Neural crest cell (in vitro differentiated cells): Measurements from ENCODE around the gene MGST2. TPM values are rescaled to one million over a fixed set of nuclear protein-coding genes. Genes with fewer than 3 reads are reported as not detected.

Source experiments
- DNase-seq: peaks from one replicate; pipeline ENCODE4 v3.0.0; 2021; ENCODE audit warnings: low read depth, mixed read lengths, low spot score
- H3K27ac Mint-ChIP-seq: one replicate; pipeline ENCODE4 v1.8.0; 2021; ENCODE audit warnings: mild to moderate bottlenecking, mixed read lengths; ENCODE audit not compliant: unreplicated experiment
- H3K27me3 Mint-ChIP-seq: 2 replicates; pipeline ENCODE4 v1.8.0; 2021; ENCODE audit warnings: low read depth, mild to moderate bottlenecking, mixed read lengths
- H3K36me3 Mint-ChIP-seq: 2 replicates; pipeline ENCODE4 v1.8.0; 2021; ENCODE audit warnings: low read depth, mild to moderate bottlenecking, mixed read lengths
- H3K4me1 Mint-ChIP-seq: 2 replicates; pipeline ENCODE4 v1.8.0; 2021; ENCODE audit warnings: mixed read lengths
- H3K4me3 Mint-ChIP-seq: one replicate; pipeline ENCODE4 v1.8.0; 2021; ENCODE audit warnings: mild to moderate bottlenecking, mixed read lengths
- H3K9me3 Mint-ChIP-seq: 2 replicates; pipeline ENCODE4 v1.8.0; 2021; ENCODE audit warnings: mixed read lengths
- total RNA-seq: library from RNA; stranded (reverse); gene quantifications from 2 replicates; pipeline ENCODE4 v1.2.1, GENCODE V29; 2021
- TF ChIP-seq, protein P1 (sequence below): fragments of 200-600 bp; sonication (generic); conservative IDR thresholded peaks from 2 replicates; pipeline ENCODE4 v1.5.0; 2021; ENCODE audit warnings: antibody characterized with exemption, mild to moderate bottlenecking

MGST2 gene
- total RNA-seq, 1 donor from 2014 or later: 15.3 TPM

DNA sequence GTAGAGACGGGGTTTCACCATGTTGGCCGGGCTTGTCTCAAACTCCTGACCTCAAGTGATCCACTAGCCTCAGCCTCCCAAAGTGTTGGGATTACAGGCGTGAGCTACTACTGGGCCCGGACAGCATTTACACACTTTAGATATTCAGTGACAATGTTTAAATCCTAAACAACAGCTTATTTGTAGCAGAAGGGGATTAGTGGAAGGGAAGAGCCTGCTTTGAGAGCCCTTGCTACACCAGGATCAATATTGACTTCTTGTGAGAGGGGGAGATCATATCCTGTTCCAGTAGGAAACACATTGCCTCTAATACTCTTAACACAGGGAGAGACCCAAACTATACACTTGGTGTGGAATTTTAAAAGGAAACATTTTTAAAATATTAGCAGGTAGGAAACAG is 7.1 kb downstream of the MGST2 start:
- TF ChIP-seq, protein P1, sequence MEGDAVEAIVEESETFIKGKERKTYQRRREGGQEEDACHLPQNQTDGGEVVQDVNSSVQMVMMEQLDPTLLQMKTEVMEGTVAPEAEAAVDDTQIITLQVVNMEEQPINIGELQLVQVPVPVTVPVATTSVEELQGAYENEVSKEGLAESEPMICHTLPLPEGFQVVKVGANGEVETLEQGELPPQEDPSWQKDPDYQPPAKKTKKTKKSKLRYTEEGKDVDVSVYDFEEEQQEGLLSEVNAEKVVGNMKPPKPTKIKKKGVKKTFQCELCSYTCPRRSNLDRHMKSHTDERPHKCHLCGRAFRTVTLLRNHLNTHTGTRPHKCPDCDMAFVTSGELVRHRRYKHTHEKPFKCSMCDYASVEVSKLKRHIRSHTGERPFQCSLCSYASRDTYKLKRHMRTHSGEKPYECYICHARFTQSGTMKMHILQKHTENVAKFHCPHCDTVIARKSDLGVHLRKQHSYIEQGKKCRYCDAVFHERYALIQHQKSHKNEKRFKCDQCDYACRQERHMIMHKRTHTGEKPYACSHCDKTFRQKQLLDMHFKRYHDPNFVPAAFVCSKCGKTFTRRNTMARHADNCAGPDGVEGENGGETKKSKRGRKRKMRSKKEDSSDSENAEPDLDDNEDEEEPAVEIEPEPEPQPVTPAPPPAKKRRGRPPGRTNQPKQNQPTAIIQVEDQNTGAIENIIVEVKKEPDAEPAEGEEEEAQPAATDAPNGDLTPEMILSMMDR: no peak
- no peaks in the 10 kb centered on the region for H3K4me1 Mint-ChIP-seq
- H3K27ac Mint-ChIP-seq: no peak overlapping the region
- H3K4me3 Mint-ChIP-seq: no peak overlapping the region
- DNase-seq: no peak
- peaks cover 3% of the 10 kb centered on the region for H3K36me3 Mint-ChIP-seq
- no peaks in the 10 kb centered on the region for H3K9me3 Mint-ChIP-seq
- no peaks in the 10 kb centered on the region for H3K27me3 Mint-ChIP-seq

DNA sequence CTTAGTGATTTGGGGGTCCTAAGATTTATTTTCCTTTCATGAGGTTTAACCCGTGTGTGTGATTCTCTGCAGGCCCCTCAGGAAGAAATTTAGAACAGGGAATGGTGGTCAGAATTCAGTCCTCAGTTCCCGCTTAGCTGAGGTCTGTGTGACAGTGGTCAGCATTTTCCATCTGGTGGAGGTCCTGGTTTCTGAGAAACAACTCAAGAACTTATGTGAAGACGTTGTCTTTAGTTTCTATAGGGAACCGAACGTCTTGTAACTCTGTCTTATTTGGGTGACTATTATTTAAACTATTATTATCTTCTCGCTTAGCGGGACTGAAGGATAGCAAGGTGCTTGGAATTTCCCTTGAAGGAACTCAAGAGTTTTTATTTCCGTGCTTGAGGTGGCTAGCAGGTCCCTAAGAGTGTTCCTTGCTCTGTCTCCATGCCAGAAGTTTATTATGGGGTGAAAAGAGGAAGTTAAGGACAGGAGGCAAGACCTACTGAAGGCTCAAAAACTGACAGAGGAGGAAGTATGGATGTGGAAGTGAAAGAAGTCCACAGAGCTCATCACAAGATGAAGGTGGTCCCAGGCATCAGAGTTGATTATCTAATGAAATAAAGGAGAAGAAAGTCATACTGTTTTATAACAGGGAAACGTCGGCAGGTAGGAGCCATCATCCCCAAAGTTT is 9.4 kb downstream of the MGST2 start:
- TF ChIP-seq, protein P1: no peak
- Mint-ChIP-seq H3K27ac (no peak overlapping the region), H3K27me3 (no peaks in the 10 kb centered on the region), H3K4me3 (no peak overlapping the region), H3K36me3 (peaks cover 8% of the 10 kb centered on the region), H3K4me1 (no peaks in the 10 kb centered on the region), H3K9me3 (no peaks in the 10 kb centered on the region)
- DNase-seq: no peak

DNA sequence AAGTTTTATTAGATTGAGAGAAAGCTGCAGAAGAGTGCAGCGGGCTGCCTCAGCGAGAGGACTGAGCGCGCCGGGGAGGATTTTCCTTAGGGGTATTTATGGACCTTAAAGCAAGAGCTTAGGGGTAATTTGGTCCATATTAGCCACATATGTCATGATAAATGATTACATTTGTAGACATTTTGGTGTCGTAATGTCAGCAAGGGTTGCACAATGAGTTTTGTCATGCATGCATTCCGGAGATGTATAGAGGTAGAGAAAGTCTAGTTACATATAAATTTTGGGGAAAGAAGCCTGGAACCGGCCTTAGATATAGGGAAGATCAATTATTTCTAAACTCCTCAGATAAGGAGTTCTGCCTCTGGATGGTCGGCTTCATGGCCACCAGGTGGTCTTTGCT is 10.0 kb downstream of the MGST2 start:
- peaks cover 8% of the 10 kb centered on the region for H3K36me3 Mint-ChIP-seq
- TF ChIP-seq, protein P1: no peak
- DNase-seq: no peak
- H3K27ac Mint-ChIP-seq: no peak overlapping the region
- no peaks in the 10 kb centered on the region for H3K27me3 Mint-ChIP-seq
- no peak overlapping the region for H3K4me3 Mint-ChIP-seq
- no peaks in the 10 kb centered on the region for H3K9me3 Mint-ChIP-seq
- no peaks in the 10 kb centered on the region for H3K4me1 Mint-ChIP-seq

DNA sequence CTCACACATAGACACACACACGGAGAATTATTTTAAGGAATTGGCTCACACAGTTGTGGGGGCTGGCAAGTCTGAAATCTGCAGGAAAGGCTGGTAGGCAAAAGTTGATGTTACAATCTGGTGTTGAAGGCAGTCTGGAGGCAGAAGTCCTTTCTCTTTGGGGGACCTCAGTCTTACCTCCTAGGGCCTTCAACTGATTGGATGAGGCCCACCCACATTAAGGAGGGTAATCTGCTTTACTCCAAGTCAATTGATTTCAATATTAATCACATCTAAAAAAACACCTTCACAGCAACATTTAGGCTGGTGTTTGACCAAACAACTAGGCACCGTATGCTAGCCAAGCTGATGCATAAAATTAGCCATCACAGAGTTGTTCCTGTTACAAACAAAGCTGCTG is 10.7 kb downstream of the MGST2 start:
- Mint-ChIP-seq H3K9me3 (no peaks in the 10 kb centered on the region), H3K27me3 (no peaks in the 10 kb centered on the region), H3K36me3 (peaks cover 8% of the 10 kb centered on the region)

DNA sequence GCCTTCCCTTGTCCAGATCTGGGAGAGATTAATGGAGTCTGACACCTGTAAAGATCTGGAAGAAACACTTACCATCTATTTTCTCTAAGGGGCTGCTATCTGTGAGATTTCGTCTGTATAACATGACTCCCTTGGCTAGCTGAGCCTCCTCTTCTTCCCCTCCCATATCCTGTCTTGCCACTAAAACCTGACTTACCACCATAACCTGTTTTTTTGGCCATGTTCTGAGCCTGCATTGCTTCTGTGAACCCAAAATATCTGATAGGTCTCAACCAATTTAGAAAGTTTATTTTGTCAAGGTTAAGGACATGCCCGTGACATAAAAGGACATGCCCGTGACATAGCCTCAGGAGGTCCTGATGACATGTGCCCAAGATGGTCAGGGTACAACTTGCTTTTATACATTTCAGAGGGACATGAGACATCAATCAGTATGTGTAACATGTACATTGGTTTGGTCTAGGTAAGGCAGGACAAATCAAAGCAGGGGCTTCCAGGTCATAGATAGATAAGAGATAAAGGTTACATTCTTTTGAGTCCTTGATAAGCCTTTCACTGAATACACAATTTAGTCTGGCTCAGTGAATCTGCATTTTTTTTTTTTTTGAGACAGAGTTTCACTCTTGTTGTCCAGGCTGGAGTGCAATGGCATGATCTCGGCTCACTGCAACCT is 11.4 kb downstream of the MGST2 start:
- Mint-ChIP-seq H3K27me3 (no peaks in the 10 kb centered on the region), H3K4me3 (no peak overlapping the region), H3K36me3 (peaks cover 8% of the 10 kb centered on the region), H3K27ac (no peak overlapping the region), H3K9me3 (no peaks in the 10 kb centered on the region), H3K4me1 (peaks cover 2% of the 10 kb centered on the region)
- TF ChIP-seq, protein P1: no peak
- DNase-seq: no peak

More for the DNA sequence above, 10.7 kb downstream of the MGST2 start:
- no peak overlapping the region for H3K4me3 Mint-ChIP-seq
- H3K4me1 Mint-ChIP-seq: no peaks in the 10 kb centered on the region
- no peak for DNase-seq
- no peak overlapping the region for H3K27ac Mint-ChIP-seq
- TF ChIP-seq, protein P1: no peak
